Thymus (tissue), 11 donors: ENCODE data around the gene CARMIL1. TPM values are rescaled to one million over a fixed set of nuclear protein-coding genes. Genes with fewer than 3 reads are reported as not detected.

Source experiments
- DNase-seq, 9 donors: peaks; one replicate each; pipeline ENCODE4 v3.0.0-alpha.2; 2013; ENCODE audit warnings: low spot score in 9 of 9, low read depth in 6 of 9, missing footprints in 1 of 9
- H3K27ac ChIP-seq, 2 donors: one replicate each; pipeline ENCODE4 v1.5.1; 2013; ENCODE audit warnings: control low read depth in 1 of 2, low read depth in 1 of 2, low read length in 1 of 2, mild to moderate bottlenecking in 1 of 2, moderate library complexity in 1 of 2
- H3K27me3 ChIP-seq, 2 donors: one replicate each; pipeline ENCODE4 v1.5.1; 2013; ENCODE audit warnings: low read length in 1 of 2; ENCODE audit not compliant: control insufficient read depth in 2 of 2, insufficient read depth in 1 of 2
- H3K36me3 ChIP-seq, 2 donors: one replicate each; pipeline ENCODE4 v1.5.1; 2013; ENCODE audit warnings: low read length in 1 of 2, mild to moderate bottlenecking in 1 of 2, moderate library complexity in 1 of 2; ENCODE audit not compliant: control insufficient read depth in 2 of 2, insufficient read depth in 2 of 2
- H3K4me1 ChIP-seq, 2 donors: one replicate each; pipeline ENCODE4 v1.5.1; 2013; ENCODE audit warnings: low read length in 2 of 2; ENCODE audit not compliant: control insufficient read depth in 2 of 2, insufficient read depth in 2 of 2
- H3K4me3 ChIP-seq, 2 donors: one replicate each; pipeline ENCODE4 v1.5.1; 2013; ENCODE audit warnings: low read length in 2 of 2, control low read depth in 1 of 2, mild to moderate bottlenecking in 1 of 2
- H3K9me3 ChIP-seq, 2 donors: one replicate each; pipeline ENCODE4 v1.5.1; 2013; ENCODE audit warnings: low read length in 1 of 2, mild to moderate bottlenecking in 1 of 2; ENCODE audit not compliant: control insufficient read depth in 2 of 2, insufficient read depth in 1 of 2
- WGBS: extraction: QIAGEN DNeasy Blood & Tissue Kit; methylation state at CpG from one replicate; pipeline ENCODE4 v1.1.7; 2013; 5-methylcytosine and 5-hydroxymethylcytosine counted together
- polyA plus RNA-seq: library from polyadenylated mRNA; stranded (reverse); fragments of 200-250 nt; gene quantifications from one replicate; pipeline ENCODE4 v1.2.3, GENCODE V29; 2013
- total RNA-seq: library from RNA; stranded (reverse); fragments of 120-200 nt; gene quantifications from one replicate; pipeline ENCODE4 v1.2.4, GENCODE V29; 2013
- donor health status: healthy.

The CARMIL1 gene
- total and polyA plus RNA-seq, 2 donors = 17.4 to 29.9 TPM

DNA sequence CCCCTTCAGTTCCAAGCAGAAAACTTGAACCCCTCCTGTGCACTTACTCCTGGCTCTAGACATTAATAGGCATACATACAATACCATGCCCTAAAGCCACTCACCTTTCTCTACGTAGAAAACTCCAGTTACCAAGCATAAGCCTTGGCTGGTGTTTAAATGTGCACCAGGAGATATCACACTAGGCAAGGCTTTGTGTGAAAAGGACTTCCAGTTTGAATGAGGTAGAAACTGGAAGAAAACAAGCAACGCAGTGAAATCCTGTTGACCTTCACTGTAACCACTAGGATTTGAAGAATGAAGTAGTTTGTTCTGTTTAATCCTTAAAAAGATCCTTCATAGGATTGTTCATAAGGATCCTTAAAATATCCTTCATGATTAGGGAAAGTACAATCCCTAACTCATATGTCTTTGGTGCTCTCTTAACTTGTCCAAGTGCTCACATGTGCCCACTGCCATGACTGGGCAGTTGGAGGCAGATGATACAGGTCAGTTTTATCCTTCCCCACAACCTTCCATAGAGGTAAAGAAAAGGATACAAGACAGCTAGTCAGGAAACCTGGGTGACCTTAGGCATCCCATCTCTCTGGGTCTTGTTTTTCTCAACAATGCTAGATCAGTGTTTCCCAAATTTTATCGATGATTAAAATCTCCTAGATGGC lies 363.6 kb downstream of the CARMIL1 start:
- Histone ChIP-seq H3K27ac (no peak overlapping the region), H3K9me3 (no peaks in the 10 kb centered on the region), H3K4me1 (no peaks in the 10 kb centered on the region), H3K27me3 (peaks cover 0 to 2% of the 10 kb centered on the region in 2 donors), H3K36me3 (no peaks in the 10 kb centered on the region), H3K4me3 (no peak overlapping the region)
- no peak for DNase-seq
- WGBS = 97% methylated on average over 3 of the region's 3 CpGs

DNA sequence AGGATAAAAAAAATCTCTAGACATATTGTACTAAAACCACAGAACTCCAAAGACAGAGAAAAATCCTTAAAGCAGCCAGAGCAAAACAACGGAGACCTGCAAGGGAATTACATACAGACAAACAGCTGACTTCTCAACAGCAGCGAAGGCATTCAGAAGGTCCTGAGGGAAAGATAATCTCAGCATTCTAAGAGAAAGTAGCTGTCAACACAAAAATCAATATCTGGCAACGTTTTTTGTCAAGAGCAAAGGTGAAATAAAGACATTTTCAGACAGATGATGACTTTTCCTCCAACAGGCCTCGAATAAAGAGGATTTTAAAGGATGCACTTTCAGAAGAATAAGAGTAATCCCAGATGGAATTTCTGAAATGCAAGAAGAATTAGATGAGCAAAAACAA lies 366.7 kb downstream of the CARMIL1 start:
- 73% methylated on average over 4 of the region's 4 CpGs for WGBS
- Histone ChIP-seq H3K4me1 (no peaks in the 10 kb centered on the region), H3K27ac (no peak overlapping the region), H3K27me3 (peaks cover 2 to 3% of the 10 kb centered on the region in 2 donors), H3K4me3 (no peak overlapping the region), H3K36me3 (no peaks in the 10 kb centered on the region), H3K9me3 (no peaks in the 10 kb centered on the region)
- DNase-seq = no peak

DNA sequence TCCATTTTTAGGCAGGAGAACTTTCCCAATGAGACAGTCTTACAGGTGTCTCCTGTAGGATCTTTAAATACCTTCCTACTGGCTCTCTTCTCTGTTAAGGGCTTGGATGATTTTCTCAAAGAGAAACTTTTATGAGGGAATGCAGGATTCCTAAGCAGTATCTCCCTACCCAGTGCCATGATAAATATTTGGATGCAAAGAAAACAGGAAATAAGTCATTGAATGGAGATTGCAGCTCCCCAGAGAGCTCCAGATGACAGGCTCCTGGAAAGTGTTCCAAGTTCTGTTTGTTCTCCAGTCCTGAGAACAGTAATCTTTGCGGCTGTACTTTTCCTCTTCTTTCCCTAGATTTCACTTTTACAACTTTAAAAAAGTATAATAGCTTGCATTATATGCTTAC lies 370.4 kb downstream of the CARMIL1 start:
- Histone ChIP-seq H3K27me3 (peaks cover 9 to 18% of the 10 kb centered on the region in 2 donors), H3K4me1 (no peaks in the 10 kb centered on the region), H3K4me3 (no peak overlapping the region), H3K9me3 (no peaks in the 10 kb centered on the region), H3K36me3 (no peaks in the 10 kb centered on the region), H3K27ac (no peak overlapping the region)
- 85% methylated on average over 1 of the region's 1 CpG for WGBS
- DNase-seq = no peak

DNA sequence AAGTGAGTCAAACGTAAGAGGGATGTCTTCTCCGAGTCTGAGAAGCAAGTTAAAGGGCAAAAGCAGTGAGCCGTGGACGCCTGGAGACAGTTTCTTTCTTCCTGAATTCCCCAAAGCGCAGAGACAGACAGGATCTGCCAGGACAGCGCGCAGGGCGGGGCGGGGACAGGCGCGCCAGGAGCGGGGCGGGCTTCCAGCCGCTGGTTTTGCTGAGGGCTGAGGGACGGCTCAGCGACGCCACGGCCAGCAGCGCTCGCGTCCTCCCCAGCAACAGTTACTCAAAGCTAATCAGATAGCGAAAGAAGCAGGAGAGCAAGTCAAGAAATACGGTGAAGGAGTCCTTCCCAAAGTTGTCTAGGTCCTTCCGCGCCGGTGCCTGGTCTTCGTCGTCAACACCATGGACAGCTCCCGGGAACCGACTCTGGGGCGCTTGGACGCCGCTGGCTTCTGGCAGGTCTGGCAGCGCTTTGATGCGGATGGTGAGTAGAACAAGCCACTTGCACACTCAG lies 372.9 kb downstream of the CARMIL1 start, which contains the start of gene SCGN:
Gene SCGN (plus strand): TSS at position 209 of the 509 bp plus-strand sequence. CDS start 189 bp downstream, at position 398.
- H3K36me3 ChIP-seq = no peaks in the 10 kb centered on the region
- no peaks in the 10 kb centered on the region for H3K4me1 ChIP-seq
- peaks cover 7 to 20% of the 10 kb centered on the region in 2 donors for H3K27me3 ChIP-seq
- DNase-seq = peak in 8 of 9 donors; percentile 19 to 72 (median 45)
- no peak within 1 kb of the TSS for H3K4me3 ChIP-seq
- H3K27ac ChIP-seq = no peak within 1 kb of the TSS
- 7% methylated on average over 35 of the region's 35 CpGs for WGBS
- no peaks in the 10 kb centered on the region for H3K9me3 ChIP-seq

DNA sequence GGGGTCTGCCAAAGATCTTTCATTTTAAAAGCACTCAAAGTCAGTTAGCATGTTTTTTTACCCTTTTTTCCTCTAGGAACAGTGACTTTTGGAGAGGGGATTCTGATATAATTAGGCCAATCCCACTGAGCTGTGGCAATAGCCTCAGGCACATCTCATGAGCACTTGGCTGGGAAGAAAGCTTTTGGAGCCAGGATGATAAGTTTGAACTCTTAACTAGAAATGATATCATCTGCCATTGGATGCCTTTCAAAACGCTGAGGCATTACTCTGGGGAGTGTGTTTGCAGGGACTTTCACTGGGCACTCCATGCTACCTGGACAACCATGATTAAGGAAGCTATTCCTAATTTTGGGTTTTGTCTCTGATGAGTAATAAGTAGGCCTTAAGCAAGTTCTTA lies 376.5 kb downstream of the CARMIL1 start:
- Histone ChIP-seq H3K4me1 (no peaks in the 10 kb centered on the region), H3K27me3 (peaks cover 7 to 18% of the 10 kb centered on the region in 2 donors), H3K27ac (no peak overlapping the region), H3K9me3 (no peaks in the 10 kb centered on the region), H3K36me3 (no peaks in the 10 kb centered on the region), H3K4me3 (no peak overlapping the region)
- WGBS = 79% methylated on average over 1 of the region's 1 CpG
- DNase-seq = no peak

DNA sequence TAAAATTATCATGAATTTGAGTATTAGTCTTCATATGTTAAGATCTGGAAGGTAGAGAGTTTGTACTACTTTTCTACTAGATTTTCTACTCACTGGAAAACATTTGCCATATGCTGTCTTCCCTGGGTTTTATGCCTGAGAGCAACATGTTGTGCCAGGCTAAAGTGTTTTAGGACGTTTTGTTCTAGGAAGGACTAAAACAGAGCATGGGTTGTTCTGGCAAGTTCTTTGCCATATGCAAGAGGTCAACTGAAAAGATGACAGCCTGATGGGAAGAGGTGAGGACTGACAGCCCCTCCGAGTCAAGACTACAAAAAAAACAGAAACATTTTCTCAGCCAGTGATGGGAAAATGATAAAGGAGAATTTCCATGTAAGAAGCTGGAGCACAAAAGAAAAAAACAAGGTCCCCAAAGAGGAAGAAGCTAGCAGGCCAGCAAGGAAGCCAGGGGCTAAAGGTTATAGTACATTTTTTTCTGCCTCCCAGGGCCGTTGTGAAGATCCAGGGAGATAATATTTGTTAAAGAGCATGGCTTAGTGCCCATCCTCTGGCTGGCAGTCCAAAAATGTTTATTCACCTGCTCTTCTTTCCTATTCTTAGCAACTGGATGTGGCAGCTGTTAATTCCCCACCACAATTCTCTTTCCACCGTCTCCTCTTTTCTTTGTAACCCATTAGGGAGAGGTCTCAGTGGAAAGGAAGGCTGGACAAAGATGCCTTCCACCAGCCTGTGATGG lies 380.6 kb downstream of the CARMIL1 start:
- 59% methylated on average over 4 of the region's 4 CpGs for WGBS
- Histone ChIP-seq H3K9me3 (no peaks in the 10 kb centered on the region), H3K4me1 (no peaks in the 10 kb centered on the region)

DNA sequence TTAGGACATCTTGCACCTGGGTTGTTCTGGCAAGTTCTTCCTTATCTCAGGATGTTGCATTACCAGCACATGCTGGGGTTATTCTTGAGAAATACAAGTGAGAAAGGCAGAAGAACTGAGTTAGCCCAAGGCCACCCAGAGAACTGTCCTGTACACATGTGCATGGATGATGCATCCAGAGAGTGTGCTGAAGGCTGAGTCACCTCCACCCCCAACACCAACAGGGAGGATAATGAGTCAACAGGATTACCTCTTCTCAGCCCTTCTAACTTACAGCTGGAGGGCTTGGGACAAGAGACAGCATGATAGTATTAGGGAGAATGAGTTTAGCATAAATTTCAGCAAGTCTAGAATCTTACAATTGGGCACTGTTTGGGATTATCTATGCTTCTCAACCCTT lies 381.3 kb downstream of the CARMIL1 start:
- Histone ChIP-seq H3K4me3 (no peak overlapping the region), H3K36me3 (no peaks in the 10 kb centered on the region), H3K27me3 (peaks cover 0 to 5% of the 10 kb centered on the region in 2 donors), H3K27ac (no peak overlapping the region), H3K4me1 (no peaks in the 10 kb centered on the region), H3K9me3 (no peaks in the 10 kb centered on the region)
- no peak for DNase-seq

More for the DNA sequence above, 380.6 kb downstream of the CARMIL1 start:
- no peak for DNase-seq
- H3K27ac ChIP-seq = no peak overlapping the region
- H3K36me3 ChIP-seq = no peaks in the 10 kb centered on the region
- H3K4me3 ChIP-seq = no peak overlapping the region
- peaks cover 0 to 2% of the 10 kb centered on the region in 2 donors for H3K27me3 ChIP-seq

DNA sequence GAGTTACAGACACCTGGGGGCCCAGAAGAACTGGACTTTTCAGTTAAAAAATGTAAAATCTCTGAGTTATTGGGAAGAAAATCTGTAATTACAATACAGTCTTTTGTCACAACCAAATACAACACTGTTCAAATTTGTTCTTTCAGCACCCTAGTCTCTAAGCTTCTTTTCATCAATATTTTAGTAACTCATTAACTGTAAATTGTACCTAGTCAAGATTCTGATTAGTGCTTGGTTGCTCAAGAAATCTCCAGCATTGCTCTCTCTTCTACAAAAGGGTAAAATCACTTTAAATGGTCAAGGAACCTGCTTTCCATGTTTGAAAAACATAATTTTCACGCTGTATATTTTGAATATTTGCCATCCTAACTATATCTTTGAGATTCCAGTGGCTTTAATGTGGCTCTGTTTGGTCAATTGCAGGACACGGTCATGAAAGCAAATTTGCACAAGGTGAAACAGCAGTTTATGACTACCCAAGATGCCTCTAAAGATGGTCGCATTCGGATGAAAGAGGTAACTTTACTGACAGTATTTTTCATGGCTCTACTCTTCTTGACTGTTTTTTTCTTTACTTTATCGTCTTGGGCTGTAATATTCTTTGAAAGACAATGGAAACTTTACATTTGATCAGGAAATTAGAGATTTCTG lies 382.1 kb downstream of the CARMIL1 start:
- H3K4me3 ChIP-seq = no peak overlapping the region
- peaks cover 0 to 5% of the 10 kb centered on the region in 2 donors for H3K27me3 ChIP-seq
- H3K27ac ChIP-seq = no peak overlapping the region
- H3K9me3 ChIP-seq = no peaks in the 10 kb centered on the region
- DNase-seq = no peak
- no peaks in the 10 kb centered on the region for H3K36me3 ChIP-seq
- no peaks in the 10 kb centered on the region for H3K4me1 ChIP-seq
- 91% methylated on average over 5 of the region's 5 CpGs for WGBS

DNA sequence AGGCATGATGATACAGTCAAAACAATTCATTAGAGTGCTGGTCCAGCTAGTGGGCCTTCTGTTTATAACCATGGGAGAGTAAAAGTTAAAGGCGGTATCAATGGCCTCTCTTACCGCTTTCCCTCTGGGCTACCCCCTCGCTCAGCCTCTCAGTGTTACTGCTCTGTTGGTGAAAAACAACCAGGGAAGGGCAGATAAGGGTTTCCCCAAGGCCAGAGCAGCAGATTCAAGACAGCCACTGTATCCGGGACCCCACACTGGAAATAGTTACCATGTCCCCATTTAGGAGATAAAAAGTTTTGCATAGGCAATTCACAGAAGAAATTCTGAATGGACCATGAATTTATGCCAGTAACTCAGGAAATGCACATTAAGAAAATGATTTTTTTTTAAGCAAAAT lies 386.3 kb downstream of the CARMIL1 start:
- Histone ChIP-seq H3K4me3 (no peak overlapping the region), H3K27me3 (peaks cover 0 to 5% of the 10 kb centered on the region in 2 donors), H3K27ac (no peak overlapping the region), H3K4me1 (no peaks in the 10 kb centered on the region), H3K36me3 (no peaks in the 10 kb centered on the region), H3K9me3 (no peaks in the 10 kb centered on the region)
- WGBS = 96% methylated on average over 4 of the region's 4 CpGs
- no peak for DNase-seq
